MM.1S (cell line): Measurements from ENCODE around the gene SH3PXD2B.

Source experiments
- DNase-seq: peaks from one replicate; pipeline ENCODE4 v3.0.0-alpha.2; 2015
- H2AFZ ChIP-seq: fragments of 300-600 bp; sonication (generic); 2 replicates; pipeline ENCODE4 v1.6.0; 2016; ENCODE audit warnings: antibody characterized with exemption, low read length
- H3F3A ChIP-seq: fragments of 300-600 bp; sonication (generic); 2 replicates; pipeline ENCODE4 v1.6.1; 2016; ENCODE audit warnings: mild to moderate bottlenecking, antibody characterized with exemption, low read length, moderate library complexity, mixed read lengths; ENCODE audit not compliant: insufficient read depth
- H3K27ac ChIP-seq: fragments of 300-600 bp; sonication (generic); 2 replicates; pipeline ENCODE4 v1.5.1; 2016; ENCODE audit warnings: mild to moderate bottlenecking, low read length
- H3K27me3 ChIP-seq: fragments of 300-600 bp; sonication (generic); replicated peaks from 2 replicates; pipeline ENCODE4 v1.6.0; 2016; ENCODE audit warnings: low read length; ENCODE audit not compliant: insufficient read depth
- H3K36me3 ChIP-seq: fragments of 300-600 bp; sonication (generic); replicated peaks from 2 replicates; pipeline ENCODE4 v1.6.1; 2016; ENCODE audit warnings: mild to moderate bottlenecking, low read length, mixed read lengths; ENCODE audit not compliant: insufficient read depth
- H3K4me1 ChIP-seq: fragments of 300-600 bp; sonication (generic); 2 replicates; pipeline ENCODE4 v1.6.1; 2016; ENCODE audit warnings: low read length, mixed read lengths
- H3K4me2 ChIP-seq: fragments of 300-600 bp; sonication (generic); 2 replicates; pipeline ENCODE4 v1.6.0; 2016; ENCODE audit warnings: low read depth, low read length
- H3K4me3 ChIP-seq: fragments of 300-600 bp; sonication (generic); 2 replicates; pipeline ENCODE4 v1.5.1; 2016; ENCODE audit warnings: low read length, mixed read lengths
- H3K79me2 ChIP-seq: fragments of 300-600 bp; sonication (generic); 2 replicates; pipeline ENCODE4 v1.6.1; 2016; ENCODE audit warnings: mixed run types, low read length, mixed read lengths
- H3K9ac ChIP-seq: fragments of 300-600 bp; sonication (generic); 2 replicates; pipeline ENCODE4 v1.6.1; 2016; ENCODE audit warnings: low read length, mixed read lengths
- H3K9me2 ChIP-seq: fragments of 300-600 bp; sonication (generic); replicated peaks from 2 replicates; pipeline ENCODE4 v1.6.1; 2016; ENCODE audit warnings: mild to moderate bottlenecking, low read length, mixed read lengths; ENCODE audit not compliant: insufficient read depth
- H3K9me3 ChIP-seq: fragments of 300-600 bp; sonication (generic); replicated peaks from 2 replicates; pipeline ENCODE4 v1.6.1; 2016; ENCODE audit warnings: mild to moderate bottlenecking, low read length, mixed read lengths; ENCODE audit not compliant: insufficient read depth
- H4K20me1 ChIP-seq: fragments of 300-600 bp; sonication (generic); 2 replicates; pipeline ENCODE4 v1.6.1; 2016; ENCODE audit warnings: mild to moderate bottlenecking, low read length, moderate library complexity, mixed read lengths; ENCODE audit not compliant: insufficient read depth
- CTCF ChIP-seq: fragments of 300-600 bp; sonication (generic); IDR thresholded peaks from 2 replicates; pipeline ENCODE4 v1.5.1; 2016; ENCODE audit warnings: antibody characterized with exemption, low read length, mixed read lengths
- EZH2 ChIP-seq: fragments of 300-600 bp; sonication (generic); optimal IDR thresholded peaks from 2 replicates; pipeline ENCODE3; 2017; ENCODE audit warnings: low read depth, mild to moderate bottlenecking, antibody characterized with exemption, low read length, mixed read lengths
- EZH2phosphoT487 ChIP-seq: fragments of 300-600 bp; sonication (generic); IDR thresholded peaks from 2 replicates; pipeline ENCODE4 v1.6.1; 2018; ENCODE audit warnings: antibody characterized with exemption, low read length

Gene SH3PXD2B

DNA sequence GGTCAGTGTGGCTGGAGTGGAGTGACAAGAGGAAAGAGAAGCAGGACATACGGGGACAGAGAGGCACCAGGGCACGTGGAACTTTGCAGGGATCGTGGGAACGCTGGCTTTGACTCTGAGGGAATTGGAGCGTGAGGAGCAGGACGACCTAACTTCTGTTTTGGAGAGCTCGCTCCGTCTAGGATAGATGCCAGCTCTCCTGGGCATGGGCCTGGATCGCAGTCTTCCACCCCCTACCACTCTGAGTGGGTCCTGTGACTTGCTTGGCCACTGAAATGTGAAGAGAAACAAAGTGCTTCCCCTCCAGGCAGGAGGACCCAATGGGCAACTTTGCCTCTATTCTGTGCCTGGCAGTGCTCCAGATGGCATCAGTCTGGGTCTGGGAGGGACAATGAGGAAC lies 8.7 kb upstream of the SH3PXD2B start:
- no peak for TF ChIP-seq CTCF
- no peak for TF ChIP-seq EZH2
- no peak for TF ChIP-seq EZH2phosphoT487
- DNase-seq: no peak
- H3K9me2 ChIP-seq: no peaks in the 10 kb centered on the region

DNA sequence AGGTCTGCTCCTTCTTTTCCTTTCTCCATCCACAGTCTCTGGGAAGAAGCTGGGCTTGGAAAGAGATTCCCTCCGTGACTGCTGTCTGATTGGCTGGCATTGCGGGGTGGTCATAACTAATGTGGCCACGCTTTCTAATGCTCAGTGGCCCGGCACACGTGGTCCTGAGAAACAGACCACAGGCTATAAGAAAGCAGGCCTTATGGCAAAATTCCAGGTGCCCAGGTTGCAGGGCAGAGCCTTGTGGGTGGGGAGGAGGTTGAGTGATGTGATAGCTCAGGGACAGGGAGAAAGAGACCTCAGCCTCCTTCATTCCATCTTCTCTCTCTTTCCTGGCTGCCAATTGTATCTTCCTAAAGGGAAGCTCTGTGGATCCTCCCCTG lies 5.4 kb upstream of the SH3PXD2B start:
- TF ChIP-seq EZH2 (no peak), CTCF (no peak), EZH2phosphoT487 (no peak)
- no peaks in the 10 kb centered on the region for H3K79me2 ChIP-seq
- DNase-seq: no peak
- H3K4me3 ChIP-seq: no peak overlapping the region
- H3K9me3 ChIP-seq: no peaks in the 10 kb centered on the region
- H3K9ac ChIP-seq: no peak overlapping the region
- no peak overlapping the region for H3K4me2 ChIP-seq
- H3K27ac ChIP-seq: no peak overlapping the region
- H2AFZ ChIP-seq: no peak overlapping the region
- H3K27me3 ChIP-seq: no peaks in the 10 kb centered on the region
- no peaks in the 10 kb centered on the region; the same call in 1 of the 2 replicates for H3K4me1 ChIP-seq
- H4K20me1 ChIP-seq: no peaks in the 10 kb centered on the region
- no peaks in the 10 kb centered on the region for H3F3A ChIP-seq
- no peaks in the 10 kb centered on the region for H3K9me2 ChIP-seq
- H3K36me3 ChIP-seq: no peaks in the 10 kb centered on the region

More for the DNA sequence above, 8.7 kb upstream of the SH3PXD2B start:
- Histone ChIP-seq H3K79me2 (no peaks in the 10 kb centered on the region), H4K20me1 (no peaks in the 10 kb centered on the region), H3K4me2 (no peak overlapping the region), H3K9me3 (no peaks in the 10 kb centered on the region), H3F3A (no peaks in the 10 kb centered on the region), H2AFZ (no peak overlapping the region), H3K9ac (no peak overlapping the region), H3K27ac (no peak overlapping the region), H3K4me1 (no peaks in the 10 kb centered on the region; the same call in 1 of the 2 replicates), H3K4me3 (no peak overlapping the region), H3K27me3 (peaks cover 6% of the 10 kb centered on the region; the same call in 1 of the 2 replicates), H3K36me3 (no peaks in the 10 kb centered on the region)

DNA sequence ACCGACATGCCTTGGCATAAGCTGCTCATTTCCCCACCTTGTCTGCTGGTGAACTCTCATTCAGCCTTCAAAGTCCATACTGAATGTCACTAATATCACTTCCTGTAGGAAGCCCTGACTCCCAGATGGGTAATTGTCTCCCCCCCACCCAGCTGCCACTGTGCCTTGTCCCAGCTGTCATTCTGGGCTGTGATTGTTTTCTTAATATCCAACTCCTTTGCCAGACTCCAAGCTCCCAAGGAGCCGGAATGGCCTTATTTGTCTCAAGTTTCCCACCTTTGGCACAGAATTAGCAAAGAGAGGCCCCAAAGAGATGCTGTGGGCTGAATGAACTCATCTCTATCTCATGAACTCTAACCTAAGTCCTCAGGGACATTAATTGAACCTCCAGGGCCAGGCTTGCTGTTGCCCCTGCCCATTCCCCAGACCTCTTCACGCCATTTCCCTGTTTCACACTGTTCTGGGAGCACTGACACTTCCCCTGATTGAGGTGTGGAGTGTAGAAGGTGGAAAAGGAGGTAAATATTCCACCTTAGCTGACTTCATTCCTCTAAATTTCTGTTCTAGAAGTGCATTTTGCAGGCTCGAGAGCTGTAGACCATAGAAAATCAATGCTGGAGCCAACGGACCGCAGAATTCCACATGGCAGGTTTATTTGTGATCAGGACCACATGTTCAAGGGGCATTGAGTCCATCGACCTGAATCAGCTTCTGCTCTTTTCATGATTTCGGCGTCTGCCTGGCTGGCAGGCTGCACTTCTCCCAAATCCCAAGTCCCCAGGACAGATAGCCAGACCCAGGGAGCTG lies 4.9 kb upstream of the SH3PXD2B start:
- Histone ChIP-seq H3K9me2 (no peaks in the 10 kb centered on the region), H3K9me3 (no peaks in the 10 kb centered on the region), H4K20me1 (no peaks in the 10 kb centered on the region), H3K79me2 (no peaks in the 10 kb centered on the region), H3K27ac (no peak overlapping the region), H3K4me1 (no peaks in the 10 kb centered on the region; the same call in 1 of the 2 replicates), H2AFZ (no peak overlapping the region), H3K4me2 (no peak overlapping the region), H3F3A (no peaks in the 10 kb centered on the region), H3K27me3 (no peaks in the 10 kb centered on the region), H3K36me3 (no peaks in the 10 kb centered on the region), H3K4me3 (no peak overlapping the region), H3K9ac (no peak overlapping the region)
- TF ChIP-seq EZH2 (no peak), EZH2phosphoT487 (no peak), CTCF (no peak)
- DNase-seq: no peak
